HG02678 (cell line): Measurements from ENCODE around the gene MESD.

ENCODE experiments used
- ATAC-seq: cut with Tn5 transposase; IDR thresholded peaks from one replicate; pipeline ENCODE4 v1.9.1; 2021; ENCODE audit warnings: mild to moderate bottlenecking, moderate library complexity; ENCODE audit not compliant: unreplicated experiment

Gene MESD

GRCh38 chr15:80989518-80990478 lies at the start of gene MESD:
TSS of gene MESD (minus strand) at chr15:80989819. CDS start at chr15:80989791, 28 bp downstream.
- peak; percentile 97 for ATAC-seq

- ATAC-seq = no peak
These were observed 49.5 kb upstream of the MESD start for GRCh38 chr15:81038975-81039607.

- ATAC-seq = no peak
These were observed 48.5 kb upstream of the MESD start for GRCh38 chr15:81037952-81038743.

- no peak for ATAC-seq
These were observed 43.9 kb upstream of the MESD start for GRCh38 chr15:81033508-81033907.

GRCh38 chr15:81032818-81033217 lies 43.2 kb upstream of the MESD start:
- ATAC-seq = no peak

GRCh38 chr15:81032355-81032754 lies 42.7 kb upstream of the MESD start:
- no peak for ATAC-seq

GRCh38 chr15:81031203-81031602 lies 41.6 kb upstream of the MESD start:
- ATAC-seq = no peak

- no peak for ATAC-seq
These were observed 40.7 kb upstream of the MESD start for GRCh38 chr15:81030301-81030750.

- ATAC-seq = no peak
These were observed 40.0 kb upstream of the MESD start for GRCh38 chr15:81029414-81030300.

GRCh38 chr15:81026836-81027599 lies 37.4 kb upstream of the MESD start:
- no peak for ATAC-seq

GRCh38 chr15:81025721-81026370 lies 36.2 kb upstream of the MESD start:
- ATAC-seq = no peak

- ATAC-seq = no peak
These were observed 35.3 kb upstream of the MESD start for GRCh38 chr15:81024936-81025335.

GRCh38 chr15:81024265-81024872 lies 34.8 kb upstream of the MESD start:
- ATAC-seq = no peak

GRCh38 chr15:81023483-81024264 lies 34.1 kb upstream of the MESD start:
- ATAC-seq = peak; percentile 83

GRCh38 chr15:81021321-81021720 lies 31.7 kb upstream of the MESD start:
- ATAC-seq = no peak

GRCh38 chr15:81018197-81018596 lies 28.6 kb upstream of the MESD start:
- ATAC-seq = no peak

GRCh38 chr15:81016489-81017068 lies 27.0 kb upstream of the MESD start:
- ATAC-seq = no peak
